ENCODE results near the gene CPPED1. TPM values are rescaled to one million over a fixed set of nuclear protein-coding genes. Genes with fewer than 3 reads are reported as not detected.
A peak's percentile ranks its signal among the peaks of the same experiment; 100 is the strongest.

Gene CPPED1, protein sequence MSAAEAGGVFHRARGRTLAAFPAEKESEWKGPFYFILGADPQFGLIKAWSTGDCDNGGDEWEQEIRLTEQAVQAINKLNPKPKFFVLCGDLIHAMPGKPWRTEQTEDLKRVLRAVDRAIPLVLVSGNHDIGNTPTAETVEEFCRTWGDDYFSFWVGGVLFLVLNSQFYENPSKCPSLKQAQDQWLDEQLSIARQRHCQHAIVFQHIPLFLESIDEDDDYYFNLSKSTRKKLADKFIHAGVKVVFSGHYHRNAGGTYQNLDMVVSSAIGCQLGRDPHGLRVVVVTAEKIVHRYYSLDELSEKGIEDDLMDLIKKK
- 10 to 100 TPM; 19.4 to 20.2 TPM for total RNA-seq
- 10 to 100 TPM; 16.9 to 25.3 TPM for polyA plus RNA-seq
- long read RNA-seq, donor 1, full-length matches to known transcripts = 95 of 112 reads
- long read RNA-seq, donor 1, partial matches to known transcripts = 5 of 112 reads
- long read RNA-seq, donor 1, other reads (novel, unspliced or antisense) = 12 of 112 reads
- long read RNA-seq, donor 2, full-length matches to known transcripts = 10 of 16 reads
- long read RNA-seq, donor 2, partial matches to known transcripts = 2 of 16 reads
- long read RNA-seq, donor 2, other reads (novel, unspliced or antisense) = 4 of 16 reads

DNA sequence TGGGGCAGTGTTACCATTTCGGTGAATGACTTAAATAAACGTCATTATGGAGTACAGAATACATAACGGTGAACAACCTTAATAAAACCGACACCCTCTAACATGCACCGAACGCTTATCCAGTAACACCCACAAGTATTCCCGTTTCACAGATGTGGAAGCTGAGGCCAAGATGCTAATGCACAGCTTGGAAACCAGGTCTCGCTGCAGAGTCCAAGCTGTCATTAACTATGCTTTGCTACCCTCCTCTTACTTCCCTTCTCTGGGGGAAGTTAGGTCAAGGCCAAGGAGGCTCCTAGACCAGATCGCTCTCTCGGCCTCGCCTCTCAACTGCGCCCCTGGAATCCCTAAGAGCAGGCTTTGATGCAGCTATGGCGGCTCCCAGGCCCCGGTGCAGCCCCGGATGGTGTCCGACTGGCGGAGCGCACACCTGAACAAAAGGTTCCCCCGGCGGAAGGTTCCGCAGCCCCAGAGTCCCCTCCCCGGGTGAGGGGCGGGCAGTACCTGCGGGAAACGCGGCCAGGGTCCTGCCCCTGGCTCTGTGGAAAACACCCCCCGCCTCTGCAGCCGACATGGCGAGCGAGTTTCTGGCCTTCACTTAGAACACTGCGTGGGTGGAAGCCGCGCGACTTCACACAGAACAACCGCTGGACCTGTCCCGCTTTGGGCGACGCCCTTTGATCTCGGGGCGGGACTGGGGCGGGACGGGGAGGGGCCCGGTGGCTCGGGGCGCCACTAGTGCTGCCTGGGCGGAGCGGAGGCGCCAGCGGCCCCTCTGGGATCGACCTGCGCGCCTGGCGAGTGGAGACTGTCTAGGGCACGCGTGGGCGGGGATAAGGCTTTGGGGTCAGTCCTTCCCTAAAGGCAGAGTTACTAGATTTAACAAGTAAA, at the start of gene CPPED1:
TSS of gene CPPED1 (minus strand) at position 685 of the 891 bp plus-strand sequence. CDS start at position 574, 111 bp downstream.
- DNase-seq (peak; percentile 97 to 98), ATAC-seq (ENCODE audit: low FRiP score) (peak; percentile 97)
- intact Hi-C loops (cut with DNase I) = loop anchor here (10.0 kb wide), 2 partner anchors 311 to 709 kb away; no protein-coding TSS in a partner anchor
- Histone ChIP-seq H3K4me1 (ENCODE audit: control insufficient read depth in 1 of 2, insufficient read depth in 2 of 2, low read length in 2 of 2) (peaks cover 0 to 3% of the 10 kb centered on the region in 2 donors), H3K27ac (ENCODE audit: low read depth in 1 of 2, low read length in 2 of 2) (peak within 1 kb of the TSS in 1 of 2 donors; percentile 93), H3K9me3 (ENCODE audit: control insufficient read depth, low read length) (no peaks in the 10 kb centered on the region), H3K36me3 (ENCODE audit: control insufficient read depth in 1 of 2, insufficient read depth in 2 of 2, low read length in 1 of 2) (no peaks in the 10 kb centered on the region), H3K27me3 (ENCODE audit: control insufficient read depth in 1 of 2, insufficient read depth in 2 of 2, low read length in 1 of 2) (no peaks in the 10 kb centered on the region), H3K4me3 (ENCODE audit: low read length in 2 of 2) (peak within 1 kb of the TSS; percentile 34 to 64)
- 6% methylated on average over 56 of the region's 56 CpGs for WGBS, 2 donors

DNA sequence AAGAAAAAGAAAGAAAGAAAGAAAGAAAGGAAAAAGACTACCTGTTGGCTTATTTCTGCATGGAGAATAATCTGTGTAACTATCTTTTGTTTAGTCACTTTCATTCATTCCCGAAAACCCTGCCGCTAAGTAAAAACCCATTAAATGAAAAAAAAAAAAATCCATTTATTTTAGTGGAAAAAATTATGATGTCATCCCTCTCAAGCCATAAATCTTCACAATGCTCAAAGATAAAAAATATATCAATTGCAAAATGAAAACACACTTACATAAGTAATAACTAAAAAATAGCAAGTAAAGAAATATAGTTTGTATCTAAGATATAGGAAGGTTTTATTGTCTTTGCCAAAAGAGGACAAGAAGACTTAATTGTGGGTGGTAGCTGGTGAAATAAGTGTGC, 46.5 kb upstream of the CPPED1 start:
- WGBS, 2 donors = 17 to 61% methylated on average over 2 of the region's 2 CpGs
- H3K4me3 ChIP-seq (ENCODE audit: low read length in 2 of 2) = no peak overlapping the region

DNA sequence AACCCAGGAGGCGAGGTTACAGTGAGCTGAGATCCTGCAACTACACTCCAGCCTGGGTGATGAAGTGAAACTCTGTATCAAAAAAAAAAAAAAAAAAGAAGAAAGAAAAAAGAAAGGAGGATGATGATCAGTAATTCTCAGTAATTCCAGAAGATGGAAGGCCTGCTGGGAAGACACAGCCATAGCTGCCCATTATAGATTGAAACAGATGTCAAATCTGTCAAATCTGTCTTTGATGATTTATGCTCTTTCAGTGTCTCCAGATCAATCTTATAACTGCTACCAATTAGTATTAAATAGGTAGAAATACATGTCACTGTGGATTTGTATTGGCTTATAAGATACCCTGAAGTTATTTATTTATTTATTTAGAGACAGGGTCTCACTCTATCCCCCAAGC, 42.9 kb upstream of the CPPED1 start:
- no peak for ATAC-seq (ENCODE audit: low FRiP score)
- no peaks in the 10 kb centered on the region for H3K27me3 ChIP-seq (ENCODE audit: control insufficient read depth in 1 of 2, insufficient read depth in 2 of 2, low read length in 1 of 2)
- WGBS, 2 donors = 90 to 99% methylated on average over 1 of the region's 1 CpG
- intact Hi-C loops (cut with DNase I) = no loop called here
- H3K27ac ChIP-seq (ENCODE audit: low read depth in 1 of 2, low read length in 2 of 2) = no peak overlapping the region
- no peaks in the 10 kb centered on the region for H3K36me3 ChIP-seq (ENCODE audit: control insufficient read depth in 1 of 2, insufficient read depth in 2 of 2, low read length in 1 of 2)
- H3K9me3 ChIP-seq (ENCODE audit: control insufficient read depth, low read length) = no peaks in the 10 kb centered on the region
- no peak overlapping the region for H3K4me3 ChIP-seq (ENCODE audit: low read length in 2 of 2)
- DNase-seq = no peak
- H3K4me1 ChIP-seq (ENCODE audit: control insufficient read depth in 1 of 2, insufficient read depth in 2 of 2, low read length in 2 of 2) = no peaks in the 10 kb centered on the region

More for the DNA sequence above, 46.5 kb upstream of the CPPED1 start:
- intact Hi-C loops (cut with DNase I) = no loop called here
- no peak for ATAC-seq (ENCODE audit: low FRiP score)
- H3K36me3 ChIP-seq (ENCODE audit: control insufficient read depth in 1 of 2, insufficient read depth in 2 of 2, low read length in 1 of 2) = no peaks in the 10 kb centered on the region
- no peak for DNase-seq
- no peaks in the 10 kb centered on the region for H3K27me3 ChIP-seq (ENCODE audit: control insufficient read depth in 1 of 2, insufficient read depth in 2 of 2, low read length in 1 of 2)
- H3K9me3 ChIP-seq (ENCODE audit: control insufficient read depth, low read length) = no peaks in the 10 kb centered on the region
- no peaks in the 10 kb centered on the region for H3K4me1 ChIP-seq (ENCODE audit: control insufficient read depth in 1 of 2, insufficient read depth in 2 of 2, low read length in 2 of 2)
- H3K27ac ChIP-seq (ENCODE audit: low read depth in 1 of 2, low read length in 2 of 2) = no peak overlapping the region

DNA sequence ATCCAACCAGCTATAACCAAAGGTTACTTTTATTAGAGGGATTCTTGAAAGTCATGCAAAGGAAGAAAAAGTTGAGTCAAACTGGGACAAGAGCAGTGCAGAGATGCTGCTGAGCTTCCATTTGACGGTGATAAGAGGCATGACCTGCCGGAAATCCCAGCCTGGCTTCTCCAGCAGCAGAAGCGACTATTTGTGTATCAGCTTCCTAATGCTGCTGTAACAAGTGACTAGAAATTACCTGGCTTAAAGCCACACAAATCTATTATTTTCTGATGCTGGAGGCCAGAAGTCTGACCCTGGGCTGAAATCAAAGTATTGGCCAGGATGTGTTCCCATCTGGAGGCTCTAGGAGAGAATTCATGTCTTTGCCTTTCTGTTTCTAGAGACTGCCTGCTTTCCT, 41.6 kb upstream of the CPPED1 start:
- H3K4me3 ChIP-seq (ENCODE audit: low read length in 2 of 2) = no peak overlapping the region
- no peaks in the 10 kb centered on the region for H3K27me3 ChIP-seq (ENCODE audit: control insufficient read depth in 1 of 2, insufficient read depth in 2 of 2, low read length in 1 of 2)
- intact Hi-C loops (cut with DNase I) = no loop called here
- 90 to 95% methylated on average over 3 of the region's 3 CpGs for WGBS, 2 donors
- H3K9me3 ChIP-seq (ENCODE audit: control insufficient read depth, low read length) = no peaks in the 10 kb centered on the region
- H3K36me3 ChIP-seq (ENCODE audit: control insufficient read depth in 1 of 2, insufficient read depth in 2 of 2, low read length in 1 of 2) = no peaks in the 10 kb centered on the region
- no peaks in the 10 kb centered on the region for H3K4me1 ChIP-seq (ENCODE audit: control insufficient read depth in 1 of 2, insufficient read depth in 2 of 2, low read length in 2 of 2)
- no peak for DNase-seq
- ATAC-seq (ENCODE audit: low FRiP score) = no peak
- no peak overlapping the region for H3K27ac ChIP-seq (ENCODE audit: low read depth in 1 of 2, low read length in 2 of 2)

DNA sequence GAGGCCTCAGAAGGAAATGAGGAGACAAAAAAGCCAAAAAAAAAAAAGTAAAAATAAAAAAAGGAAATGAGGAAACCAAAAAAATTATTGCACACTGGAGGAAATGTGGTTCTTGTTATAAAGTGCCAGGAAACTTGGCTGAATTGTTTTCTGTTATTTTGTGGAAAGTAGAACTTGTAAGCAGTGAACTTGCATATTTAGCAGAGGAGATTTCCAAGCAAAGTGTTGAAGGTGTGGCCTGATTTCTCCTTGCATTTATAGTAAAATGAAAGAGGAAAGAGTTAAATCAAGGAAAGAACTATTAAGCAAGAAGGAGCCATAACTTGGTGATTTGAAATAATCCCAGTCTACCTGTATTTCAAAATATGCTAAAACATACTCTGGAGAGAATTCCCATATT, 34.1 kb upstream of the CPPED1 start:
- no peaks in the 10 kb centered on the region for H3K4me1 ChIP-seq (ENCODE audit: control insufficient read depth in 1 of 2, insufficient read depth in 2 of 2, low read length in 2 of 2)
- intact Hi-C loops (cut with DNase I) = no loop called here
- no peaks in the 10 kb centered on the region for H3K27me3 ChIP-seq (ENCODE audit: control insufficient read depth in 1 of 2, insufficient read depth in 2 of 2, low read length in 1 of 2)
- H3K27ac ChIP-seq (ENCODE audit: low read depth in 1 of 2, low read length in 2 of 2) = no peak overlapping the region
- no peak overlapping the region for H3K4me3 ChIP-seq (ENCODE audit: low read length in 2 of 2)
- ATAC-seq (ENCODE audit: low FRiP score) = no peak
- DNase-seq = no peak
- peaks cover 3% of the 10 kb centered on the region for H3K9me3 ChIP-seq (ENCODE audit: control insufficient read depth, low read length)
- H3K36me3 ChIP-seq (ENCODE audit: control insufficient read depth in 1 of 2, insufficient read depth in 2 of 2, low read length in 1 of 2) = no peaks in the 10 kb centered on the region

DNA sequence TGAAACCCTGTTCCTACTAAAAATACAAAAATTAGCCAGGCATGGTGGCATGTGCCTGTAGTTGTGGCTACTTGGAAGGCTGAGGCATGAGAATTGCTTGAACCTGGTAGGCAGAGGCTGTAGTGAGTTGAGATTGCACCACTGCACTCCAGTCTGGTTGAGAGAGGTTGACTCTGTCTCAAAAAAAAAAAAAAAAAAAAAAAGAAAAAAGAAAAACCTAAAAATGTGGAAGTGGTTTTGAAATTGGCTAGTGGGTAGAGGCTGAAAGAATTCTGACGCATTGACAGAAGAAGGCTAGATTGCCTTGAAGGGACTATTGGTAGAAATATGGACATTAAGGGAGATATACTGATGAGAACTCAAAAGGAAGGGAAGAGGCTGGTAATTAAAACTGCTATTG, 33.6 kb upstream of the CPPED1 start:
- no peak overlapping the region for H3K4me3 ChIP-seq (ENCODE audit: low read length in 2 of 2)
- WGBS, 2 donors = 93% methylated on average over 1 of the region's 1 CpG
- ATAC-seq (ENCODE audit: low FRiP score) (no peak), DNase-seq (no peak)
- no peaks in the 10 kb centered on the region for H3K27me3 ChIP-seq (ENCODE audit: control insufficient read depth in 1 of 2, insufficient read depth in 2 of 2, low read length in 1 of 2)
- H3K27ac ChIP-seq (ENCODE audit: low read depth in 1 of 2, low read length in 2 of 2) = no peak overlapping the region
- intact Hi-C loops (cut with DNase I) = no loop called here
- H3K36me3 ChIP-seq (ENCODE audit: control insufficient read depth in 1 of 2, insufficient read depth in 2 of 2, low read length in 1 of 2) = no peaks in the 10 kb centered on the region
- H3K4me1 ChIP-seq (ENCODE audit: control insufficient read depth in 1 of 2, insufficient read depth in 2 of 2, low read length in 2 of 2) = no peaks in the 10 kb centered on the region
- H3K9me3 ChIP-seq (ENCODE audit: control insufficient read depth, low read length) = peaks cover 3% of the 10 kb centered on the region

DNA sequence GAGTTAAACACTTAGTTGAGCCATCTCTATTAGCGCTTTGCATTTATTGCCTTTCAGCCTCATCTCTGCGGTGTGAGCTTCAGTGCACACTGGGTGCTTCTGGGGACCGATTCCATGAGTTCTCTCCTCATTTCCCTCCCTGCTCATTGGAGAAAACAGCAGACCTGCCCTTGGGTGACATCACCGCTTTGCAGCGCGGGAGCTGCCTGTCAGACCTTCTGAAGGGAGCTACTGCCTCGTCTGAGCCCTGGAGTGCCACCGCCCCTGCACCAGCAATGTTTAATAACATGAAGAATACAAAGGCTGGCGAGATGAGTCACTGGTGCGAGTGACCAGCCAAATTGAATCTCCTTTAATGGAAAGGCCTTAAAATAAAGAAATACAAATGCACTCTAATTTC, 30.2 kb upstream of the CPPED1 start:
- DNase-seq = no peak
- Histone ChIP-seq H3K9me3 (ENCODE audit: control insufficient read depth, low read length) (peaks cover 3% of the 10 kb centered on the region), H3K27ac (ENCODE audit: low read depth in 1 of 2, low read length in 2 of 2) (no peak overlapping the region), H3K4me3 (ENCODE audit: low read length in 2 of 2) (no peak overlapping the region), H3K36me3 (ENCODE audit: control insufficient read depth in 1 of 2, insufficient read depth in 2 of 2, low read length in 1 of 2) (no peaks in the 10 kb centered on the region), H3K27me3 (ENCODE audit: control insufficient read depth in 1 of 2, insufficient read depth in 2 of 2, low read length in 1 of 2) (no peaks in the 10 kb centered on the region), H3K4me1 (ENCODE audit: control insufficient read depth in 1 of 2, insufficient read depth in 2 of 2, low read length in 2 of 2) (peaks cover 0 to 2% of the 10 kb centered on the region in 2 donors)
- no peak for ATAC-seq (ENCODE audit: low FRiP score)
- intact Hi-C loops (cut with DNase I) = no loop called here
- 22 to 25% methylated on average over 10 of the region's 10 CpGs for WGBS, 2 donors

DNA sequence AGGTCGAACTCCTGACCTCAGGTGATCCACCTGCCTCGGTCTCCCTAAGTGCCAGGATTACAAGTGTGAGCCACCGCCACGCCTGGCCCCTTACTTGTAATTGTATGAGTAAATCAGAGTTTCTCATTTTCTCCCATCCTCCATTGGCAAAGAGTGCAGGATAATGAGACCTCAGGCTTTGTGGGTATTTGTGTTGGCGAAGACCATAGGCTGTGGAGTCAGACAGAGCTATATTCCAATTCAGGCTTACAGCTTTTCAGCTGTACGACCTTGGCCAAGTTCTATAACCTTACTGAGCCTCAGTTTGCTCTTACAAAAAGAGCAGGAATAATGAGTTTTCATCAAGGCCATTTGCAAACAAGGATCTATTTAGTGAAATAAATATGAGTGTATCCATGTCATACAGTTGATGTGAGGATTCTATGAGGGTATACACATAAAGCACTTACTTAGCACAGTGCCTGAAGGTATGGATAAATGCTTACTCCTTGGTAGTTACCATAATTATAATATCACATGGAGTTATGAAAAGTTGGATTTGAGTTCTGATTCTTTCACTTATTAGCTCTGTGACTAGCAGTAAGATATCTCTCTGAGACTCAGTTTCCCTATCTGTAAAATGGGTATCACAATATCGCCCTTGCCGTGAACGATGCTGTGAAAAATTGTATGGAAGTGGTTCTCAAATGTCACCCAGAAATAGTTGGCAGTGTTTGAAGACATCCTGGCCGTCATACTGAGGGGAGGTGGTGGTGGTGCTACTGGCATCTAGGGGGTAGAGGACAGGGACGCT, 25.6 kb upstream of the CPPED1 start:
- intact Hi-C loops (cut with DNase I) = loop anchor here in 1 of 2 donors (10.0 kb wide), 1 partner anchor 374 kb away; no protein-coding TSS in a partner anchor
- Histone ChIP-seq H3K27ac (ENCODE audit: low read depth in 1 of 2, low read length in 2 of 2) (no peak overlapping the region), H3K27me3 (ENCODE audit: control insufficient read depth in 1 of 2, insufficient read depth in 2 of 2, low read length in 1 of 2) (no peaks in the 10 kb centered on the region), H3K9me3 (ENCODE audit: control insufficient read depth, low read length) (no peaks in the 10 kb centered on the region), H3K4me3 (ENCODE audit: low read length in 2 of 2) (no peak overlapping the region), H3K36me3 (ENCODE audit: control insufficient read depth in 1 of 2, insufficient read depth in 2 of 2, low read length in 1 of 2) (no peaks in the 10 kb centered on the region), H3K4me1 (ENCODE audit: control insufficient read depth in 1 of 2, insufficient read depth in 2 of 2, low read length in 2 of 2) (peaks cover 0 to 2% of the 10 kb centered on the region in 2 donors)
- WGBS, 2 donors = 41 to 46% methylated on average over 11 of the region's 11 CpGs
- DNase-seq = no peak
- no peak for ATAC-seq (ENCODE audit: low FRiP score)

Measured in aorta (tissue), 5 donors.